Panc1 (cell line): ENCODE data around the gene CDK11A. TPM values are rescaled to one million over a fixed set of nuclear protein-coding genes. Genes with fewer than 3 reads are reported as not detected.
A peak's percentile ranks its signal among the peaks of the same experiment; 100 is the strongest.

Experiments
- ATAC-seq: fragments of 200-7000 bp; cut with Tn5 transposase; 2 replicates; pipeline ENCODE4 v1.9.1; 2020; ENCODE audit warnings: mild to moderate bottlenecking, moderate library complexity
- BruUV-seq: library from RNA; stranded (reverse); fragments of 400-500 nt; replicated peaks from 2 replicates; lab custom pipeline; 2021; lab: Mats Ljungman, UMichigan
- CTCF ChIA-PET: fragments of 300-600 bp; sonication (Branson Sonifier 250); formaldehyde crosslinking; loops from one replicate; lab custom pipeline; 2022; ENCODE audit warnings: antibody characterized with exemption; lab: Charles Lee
- POLR2A ChIA-PET: fragments of 300-600 bp; sonication (Branson Sonifier 250); formaldehyde crosslinking; loops from one replicate; lab custom pipeline; 2022; ENCODE audit warnings: antibody characterized with exemption; lab: Charles Lee
- DNase-seq: peaks from one replicate; pipeline ENCODE4 v3.0.0-alpha.2; 2010; ENCODE audit warnings: low read depth, low spot score
- H3K27ac ChIP-seq: 2 replicates; pipeline ENCODE4 v1.5.1; 2011; ENCODE audit warnings: mild to moderate bottlenecking, low read length, inconsistent platforms
- H3K27me3 ChIP-seq: fragments of 200-500 bp; sonication (Bioruptor generic); 2 replicates; pipeline ENCODE4 v1.6.0; 2014; ENCODE audit warnings: low read length, inconsistent platforms; ENCODE audit not compliant: control insufficient read depth, insufficient read depth
- H3K36me3 ChIP-seq: fragments of 200-500 bp; sonication (Bioruptor generic); 2 replicates; pipeline ENCODE4 v1.5.1; 2014; ENCODE audit warnings: inconsistent platforms, mild to moderate bottlenecking, low read length, moderate library complexity; ENCODE audit not compliant: control insufficient read depth, insufficient read depth
- H3K4me1 ChIP-seq: 2 replicates; pipeline ENCODE4 v1.5.1; 2011; ENCODE audit warnings: inconsistent platforms, mild to moderate bottlenecking, low read length, moderate library complexity; ENCODE audit not compliant: control insufficient read depth, insufficient read depth
- H3K4me3 ChIP-seq, 2 experiments: 2 replicates each; pipeline ENCODE4 v1.5.1; 2011 to 2012; ENCODE audit warnings: low read depth in 2 of 2, low read length in 2 of 2, mild to moderate bottlenecking in 2 of 2, inconsistent platforms in 1 of 2, moderate library complexity in 1 of 2
- H3K9me3 ChIP-seq: fragments of 200-500 bp; sonication (Bioruptor generic); 2 replicates; pipeline ENCODE4 v1.5.1; 2014; ENCODE audit warnings: low read depth, mild to moderate bottlenecking, inconsistent platforms, low read length, moderate library complexity; ENCODE audit not compliant: control insufficient read depth, insufficient read depth
- CTCF ChIP-seq: fragments of 450-650 bp; IDR thresholded peaks from 2 replicates; pipeline ENCODE4 v1.5.1; 2017; ENCODE audit warnings: mild to moderate bottlenecking
- POLR2AphosphoS5 ChIP-seq: IDR thresholded peaks from 2 replicates; pipeline ENCODE4 v1.6.1; 2012; ENCODE audit warnings: mild to moderate bottlenecking, low read depth, low read length, moderate library complexity
- REST ChIP-seq, 2 experiments: IDR thresholded peaks; 2 replicates each; pipeline ENCODE4 v1.6.1; 2011 to 2012; ENCODE audit warnings: low read depth in 2 of 2, control low read depth in 1 of 2, low read length in 1 of 2, mild to moderate bottlenecking in 1 of 2, moderate library complexity in 1 of 2; ENCODE audit not compliant: insufficient read depth in 1 of 2
- SIN3A ChIP-seq: IDR thresholded peaks from 2 replicates; pipeline ENCODE4 v1.6.1; 2012; ENCODE audit warnings: low read depth, mild to moderate bottlenecking, low read length, moderate library complexity, borderline replicate concordance; ENCODE audit not compliant: insufficient read depth
- TCF7L2 ChIP-seq: IDR thresholded peaks from 2 replicates; pipeline ENCODE4 v1.6.1; 2011; ENCODE audit warnings: mild to moderate bottlenecking, low read depth, low read length, inconsistent platforms
- in situ Hi-C: cut with HindIII; loops from 2 replicates; pipeline ENCODE4 v1.10.0; 2016; ENCODE audit warnings: low sequenced_read_pairs, low pct_unique_long_range_greater_than_20kb
- intact Hi-C: fragments of 100-400 bp; cut with micrococcal nuclease; formaldehyde crosslinking; loops from one replicate; pipeline ENCODE4 v1.10.0; 2022; ENCODE audit not compliant: unreplicated experiment
- total RNA-seq: library from RNA; stranded (reverse); gene quantifications from one replicate; pipeline ENCODE4 v1.2.1, GENCODE V29; 2021; ENCODE audit not compliant: unreplicated experiment

CDK11A gene
- total RNA-seq, 1 experiment from 2014 or later, result 83.6 TPM

GRCh38 chr1:1687846-1688245 is 36.3 kb downstream of the CDK11A start:
- DNase-seq, result no peak
- TF ChIP-seq SIN3A, result no peak
- no peak for TF ChIP-seq POLR2AphosphoS5
- no peak for TF ChIP-seq CTCF
- no peak for TF ChIP-seq TCF7L2
- no peak for TF ChIP-seq REST (IDR thresholded peaks at IDR 0.05; ENCODE audit: insufficient read depth in 1 of 2, low read depth in 2 of 2, low read length in 1 of 2)
- BruUV-seq, result no TSS peak
- Histone ChIP-seq H3K27ac (peak overlapping the region; percentile 31), H3K4me3 (no peak overlapping the region), H3K9me3 (no peaks in the 10 kb centered on the region), H3K4me1 (peaks cover 17% of the 10 kb centered on the region), H3K36me3 (no peaks in the 10 kb centered on the region), H3K27me3 (no peaks in the 10 kb centered on the region)
- ChIA-PET CTCF (no interaction called here), POLR2A (no interaction called here)
- intact Hi-C loops, result no loop called here
- ATAC-seq, result no peak
- in situ Hi-C loops, result no loop called here

- DNase-seq (no peak), ATAC-seq (no peak)
- Histone ChIP-seq H3K9me3 (no peaks in the 10 kb centered on the region), H3K27me3 (no peaks in the 10 kb centered on the region), H3K27ac (no peak overlapping the region), H3K4me3 (no peak overlapping the region), H3K36me3 (no peaks in the 10 kb centered on the region), H3K4me1 (peaks cover 29% of the 10 kb centered on the region)
- no peak for TF ChIP-seq REST (IDR thresholded peaks at IDR 0.05; ENCODE audit: insufficient read depth in 1 of 2, low read depth in 2 of 2, low read length in 1 of 2)
- no peak for TF ChIP-seq SIN3A
- TF ChIP-seq POLR2AphosphoS5, result no peak
- TF ChIP-seq TCF7L2, result no peak
- TF ChIP-seq CTCF, result no peak
- ChIA-PET POLR2A (no interaction called here), CTCF (interaction anchor here (0.5 kb wide), 1 partner anchor 131 kb away, joined by 6 read pairs; no protein-coding TSS in a partner anchor)
- in situ Hi-C loops, result no loop called here
- no TSS peak for BruUV-seq
- intact Hi-C loops, result no loop called here
Measured at GRCh38 chr1:1684031-1684681, 40.0 kb downstream of the CDK11A start.
